Right lobe of liver (tissue), 6 donors: ENCODE data around the gene TEX12. TPM values are rescaled to one million over a fixed set of nuclear protein-coding genes. Genes with fewer than 3 reads are reported as not detected.
"Not testable (repeated sequence)": the region's sequence is repeated elsewhere in the genome, so short reads cannot be mapped to it uniquely, and the experiment has no call there.

Experiments used
- ATAC-seq, 4 donors: fragments of 200-7000 bp; cut with Tn5 transposase; one replicate each; pipeline ENCODE4 v1.9.1; 2020; ENCODE audit warnings: mild to moderate bottlenecking in 4 of 4, moderate library complexity in 4 of 4
- DNase-seq, 3 donors: peaks; one replicate each; pipeline ENCODE4 v3.0.0-alpha.2; 2020
- H3K27ac ChIP-seq, 3 donors: fragments of 200-600 bp; one replicate each; pipeline ENCODE4 v1.8.0; 2022
- H3K27me3 ChIP-seq, 2 donors: fragments of 200-600 bp; one replicate each; pipeline ENCODE4 v1.8.0; 2022
- H3K36me3 ChIP-seq, 4 donors: fragments of 200-600 bp; sonication (generic) in 1 of 4; one replicate each; pipeline versions ENCODE4 v1.5.1 to v1.8.0; 2017 to 2022; ENCODE audit warnings: control low read depth in 1 of 4
- H3K4me1 ChIP-seq, 4 donors: fragments of 200-600 bp; sonication (generic) in 1 of 4; one replicate each; pipeline versions ENCODE4 v1.5.1 to v1.8.0; 2017 to 2022; ENCODE audit warnings: control low read depth in 1 of 4
- H3K4me3 ChIP-seq, 3 donors: fragments of 200-600 bp; one replicate each; pipeline ENCODE4 v1.8.0; 2022
- H3K9me3 ChIP-seq, 4 donors: fragments of 200-600 bp; sonication (generic) in 1 of 4; one replicate each; pipeline versions ENCODE4 v1.5.1 to v1.8.0; 2017 to 2022; ENCODE audit warnings: control low read depth in 1 of 4
- CTCF ChIP-seq, 4 donors: fragments of 200-600 bp in 3 of 4; fragments of 450-650 bp in 1 of 4; IDR thresholded peaks; one replicate each; pipeline versions ENCODE4 v1.5.1 to v1.8.0; 2016 to 2022; ENCODE audit warnings: antibody characterized with exemption in 4 of 4, mild to moderate bottlenecking in 2 of 4
- POLR2A ChIP-seq: fragments of 450-650 bp; IDR thresholded peaks from one replicate; pipeline ENCODE4 v1.6.1; 2017; ENCODE audit warnings: antibody characterized with exemption, mild to moderate bottlenecking
- WGBS: methylation state at CpG from one replicate; pipeline ENCODE4 v1.1.6; 2018; ENCODE audit warnings: low coverage, low lambda C conversion rate; ENCODE audit not compliant: insufficient coverage; ENCODE audit errors: missing lambda C conversion rate; 5-methylcytosine and 5-hydroxymethylcytosine counted together
- intact Hi-C, 2 donors: fragments of 100-400 bp; cut with DNase I; formaldehyde crosslinking; loops; one replicate each; pipeline versions ENCODE4 v1.11.2 to v1.14.1; 2022
- total RNA-seq, 6 experiments: library from RNA; depleted of rRNA in 2 of 6; stranded (reverse); fragments of >200 nt in 2 of 6; fragmentation: NEBNext Ultra II Directional in 3 of 6; extraction: Animal tissue kit (Norgen Biotek cat#: 25700) in 3 of 6; gene quantifications; one replicate each; pipeline versions ENCODE4 v1.1.0 to v1.2.4, GENCODE V29; 2016 to 2023
- donor health status: DM: no; HTN: yes; CAD: no.
- donor health status: DM: no; HTN: no; CAD: no.
- donor health status: DM: no; HTN: no; CAD: no.
- donor health status: DM: no; HTN: yes; CAD: no.
- donor health status: DM: no; HTN: yes; CAD: no.

The TEX12 gene
- total RNA-seq, 6 experiments from 2014 or later, result 0.31 TPM; not detected in 5

GRCh38 chr11:112182867-112183266, 15.7 kb downstream of the TEX12 start:
- no peaks in the 10 kb centered on the region for H3K9me3 ChIP-seq
- H3K27me3 ChIP-seq, result no peaks in the 10 kb centered on the region
- ATAC-seq (no peak), DNase-seq (no peak)
- H3K4me3 ChIP-seq, result no peak overlapping the region
- peaks cover 0 to 9% (median 2%) of the 10 kb centered on the region in 4 donors for H3K36me3 ChIP-seq
- intact Hi-C loops, result no loop called here
- TF ChIP-seq CTCF (IDR thresholded peaks at IDR 0.05) (no peak), POLR2A (no peak)
- H3K27ac ChIP-seq, result no peak overlapping the region
- peaks cover 0 to 3% (median 0%) of the 10 kb centered on the region in 4 donors for H3K4me1 ChIP-seq
- 54% methylated on average over 1 of the region's 1 CpG for WGBS

- TF ChIP-seq POLR2A, result no peak
- no peak for TF ChIP-seq CTCF (IDR thresholded peaks at IDR 0.05)
- no peak overlapping the region for H3K27ac ChIP-seq
- no peak for ATAC-seq
These were observed 18.7 kb downstream of the TEX12 start for GRCh38 chr11:112185883-112186282.

GRCh38 chr11:112186304-112186703, 19.1 kb downstream of the TEX12 start:
- Histone ChIP-seq H3K27ac (no peak overlapping the region), H3K27me3 (no peaks in the 10 kb centered on the region), H3K4me1 (peaks cover 0 to 3% (median 0%) of the 10 kb centered on the region in 4 donors), H3K9me3 (no peaks in the 10 kb centered on the region), H3K36me3 (no peaks in the 10 kb centered on the region), H3K4me3 (no peak overlapping the region)
- intact Hi-C loops, result no loop called here
- no peak for DNase-seq
- TF ChIP-seq POLR2A (no peak), CTCF (IDR thresholded peaks at IDR 0.05) (no peak)
- no peak for ATAC-seq

More at GRCh38 chr11:112185883-112186282, 18.7 kb downstream of the TEX12 start:
- intact Hi-C loops, result no loop called here
- H3K9me3 ChIP-seq, result no peaks in the 10 kb centered on the region
- H3K4me1 ChIP-seq, result peaks cover 0 to 3% (median 0%) of the 10 kb centered on the region in 4 donors
- no peaks in the 10 kb centered on the region for H3K27me3 ChIP-seq
- H3K4me3 ChIP-seq, result no peak overlapping the region
- no peaks in the 10 kb centered on the region for H3K36me3 ChIP-seq
- DNase-seq, result no peak

- H3K4me3 ChIP-seq, H3K27me3 ChIP-seq, intact Hi-C loops, H3K9me3 ChIP-seq: not testable (repeated sequence)
- Histone ChIP-seq H3K4me1 (peaks cover 0 to 26% (median 0%) of the 10 kb centered on the region in 4 donors), H3K36me3 (peaks cover 0 to 20% (median 0%) of the 10 kb centered on the region in 4 donors), H3K27ac (peak overlapping the region in 2 of 3 donors; percentile 8 to 49)
- peak; percentile 39 for TF ChIP-seq POLR2A
- ATAC-seq (peak; percentile 48 to 80 (median 68)), DNase-seq (peak in 1 of 3 donors; percentile 59)
- 34% methylated on average over 10 of the region's 11 CpGs for WGBS
These were observed 27.9 kb downstream of the TEX12 start for GRCh38 chr11:112195113-112195512.

GRCh38 chr11:112195951-112196351, 28.8 kb downstream of the TEX12 start:
- H3K36me3 ChIP-seq, result peaks cover 0 to 22% (median 0%) of the 10 kb centered on the region in 4 donors
- no peak for TF ChIP-seq POLR2A
- TF ChIP-seq CTCF (IDR thresholded peaks at IDR 0.05), result no peak
- 15% methylated on average over 2 of the region's 2 CpGs for WGBS
- peaks cover 0 to 26% (median 0%) of the 10 kb centered on the region in 4 donors for H3K4me1 ChIP-seq
- ATAC-seq (no peak), DNase-seq (no peak)
- no peak overlapping the region for H3K27ac ChIP-seq
- intact Hi-C loops, result no loop called here
- H3K9me3 ChIP-seq, result no peaks in the 10 kb centered on the region
- no peak overlapping the region for H3K4me3 ChIP-seq
- H3K27me3 ChIP-seq, result no peaks in the 10 kb centered on the region
